Esophagus muscularis mucosa (tissue), 4 donors: ENCODE measurements around the gene NRG2. TPM values are rescaled to one million over a fixed set of nuclear protein-coding genes. Genes with fewer than 3 reads are reported as not detected.

Experiments
- DNase-seq: peaks from one replicate; pipeline ENCODE4 v3.0.0-alpha.2; 2017; ENCODE audit errors: extremely low spot score
- H3K27ac ChIP-seq, 4 donors: fragments of 200-600 bp; sonication (generic); replicated peaks in 1 of 4; 1 replicate in 3 of 4; 2 replicates in 1 of 4; pipeline ENCODE4 v1.5.1; 2016 to 2019; ENCODE audit warnings: mild to moderate bottlenecking in 1 of 4
- H3K27me3 ChIP-seq, 4 donors: fragments of 200-600 bp; sonication (generic); one replicate each; pipeline versions ENCODE4 v1.5.1 to v1.6.0; 2016 to 2019
- H3K36me3 ChIP-seq, 4 donors: fragments of 200-600 bp; sonication (generic); one replicate each; pipeline ENCODE4 v1.5.1; 2016 to 2019
- H3K4me1 ChIP-seq, 4 donors: fragments of 200-600 bp; sonication (generic); one replicate each; pipeline ENCODE4 v1.5.1; 2016 to 2019
- H3K4me3 ChIP-seq, 4 donors: fragments of 200-600 bp; sonication (generic); 1 replicate in 2 of 4; 2 replicates in 2 of 4; pipeline ENCODE4 v1.5.1; 2016 to 2019; ENCODE audit warnings: mild to moderate bottlenecking in 4 of 4, moderate library complexity in 1 of 4
- H3K9me3 ChIP-seq, 4 donors: fragments of 200-600 bp; sonication (generic); 1 replicate in 3 of 4; 2 replicates in 1 of 4; pipeline ENCODE4 v1.5.1; 2016 to 2019
- EP300 ChIP-seq: sonication (generic); formaldehyde crosslinking; IDR thresholded peaks from one replicate; pipeline ENCODE4 v1.6.1; 2017; ENCODE audit warnings: antibody characterized with exemption
- POLR2A ChIP-seq: fragments of 450-650 bp; IDR thresholded peaks from one replicate; pipeline ENCODE4 v1.6.1; 2017; ENCODE audit warnings: antibody characterized with exemption, moderate library complexity, mild to moderate bottlenecking, low read depth
- POLR2AphosphoS5 ChIP-seq, 2 donors: sonication (generic); formaldehyde crosslinking; IDR thresholded peaks; one replicate each; pipeline ENCODE4 v1.6.1; 2017; ENCODE audit warnings: antibody characterized with exemption in 2 of 2
- WGBS: methylation state at CpG from one replicate; pipeline ENCODE4 v1.1.5; 2018; 5-methylcytosine and 5-hydroxymethylcytosine counted together
- intact Hi-C: fragments of 100-400 bp; cut with DNase I; formaldehyde crosslinking; loops from one replicate; pipeline ENCODE4 v1.15.1; 2023
- total RNA-seq, 4 donors: library from RNA; depleted of rRNA; stranded (reverse); fragments of >200 nt; gene quantifications; one replicate each; pipeline versions ENCODE4 v1.1.0 to v1.2.1, GENCODE V29; 2016
- TF ChIP-seq, protein P1 (sequence below), 3 experiments: fragments of 200-600 bp in 2 of 3; fragments of 450-650 bp in 1 of 3; sonication (generic) in 2 of 3; IDR thresholded peaks; one replicate each; pipeline ENCODE4 v1.5.1; 2017 to 2019; ENCODE audit warnings: antibody characterized with exemption in 3 of 3, mild to moderate bottlenecking in 2 of 3, moderate library complexity in 1 of 3

The NRG2 gene
- total RNA-seq, 4 donors from 2014 or later = 2.8 to 5.0 (median 4.1) TPM

DNA sequence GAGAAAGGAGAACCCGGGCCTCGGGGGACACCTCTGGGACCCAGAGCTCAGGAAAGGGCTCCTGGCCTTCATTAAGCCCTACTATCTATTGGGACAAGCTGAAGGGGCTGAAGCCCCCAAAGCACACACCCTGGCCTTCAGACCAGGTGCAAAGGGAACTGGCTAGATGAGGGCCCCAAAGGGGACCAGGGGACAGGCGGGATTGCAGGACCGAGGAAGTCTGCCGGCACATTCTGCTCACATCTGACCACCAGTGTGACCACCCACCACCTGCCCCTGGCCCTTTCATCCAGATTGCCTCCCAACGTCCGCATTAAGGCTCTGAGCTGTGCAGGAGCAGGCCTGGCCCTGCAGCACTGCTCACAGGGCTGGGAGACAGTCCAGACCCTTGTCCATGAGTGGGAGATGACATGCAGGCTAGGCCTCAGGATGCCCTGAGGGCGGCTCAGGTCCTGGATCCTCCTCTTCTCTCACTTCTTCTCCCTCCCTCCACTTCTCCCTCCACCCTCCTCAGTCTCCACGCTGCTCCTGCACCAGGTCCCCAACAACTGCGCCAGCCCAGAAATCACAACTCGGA, 228.3 kb downstream of the NRG2 start:
- 90% methylated on average over 11 of the region's 11 CpGs for WGBS
- intact Hi-C loops = no loop called here
- no peaks in the 10 kb centered on the region for H3K4me1 ChIP-seq
- no peak for TF ChIP-seq POLR2AphosphoS5 (IDR thresholded peaks at IDR 0.05)
- TF ChIP-seq POLR2A = no peak
- TF ChIP-seq EP300 = no peak
- TF ChIP-seq, protein P1, sequence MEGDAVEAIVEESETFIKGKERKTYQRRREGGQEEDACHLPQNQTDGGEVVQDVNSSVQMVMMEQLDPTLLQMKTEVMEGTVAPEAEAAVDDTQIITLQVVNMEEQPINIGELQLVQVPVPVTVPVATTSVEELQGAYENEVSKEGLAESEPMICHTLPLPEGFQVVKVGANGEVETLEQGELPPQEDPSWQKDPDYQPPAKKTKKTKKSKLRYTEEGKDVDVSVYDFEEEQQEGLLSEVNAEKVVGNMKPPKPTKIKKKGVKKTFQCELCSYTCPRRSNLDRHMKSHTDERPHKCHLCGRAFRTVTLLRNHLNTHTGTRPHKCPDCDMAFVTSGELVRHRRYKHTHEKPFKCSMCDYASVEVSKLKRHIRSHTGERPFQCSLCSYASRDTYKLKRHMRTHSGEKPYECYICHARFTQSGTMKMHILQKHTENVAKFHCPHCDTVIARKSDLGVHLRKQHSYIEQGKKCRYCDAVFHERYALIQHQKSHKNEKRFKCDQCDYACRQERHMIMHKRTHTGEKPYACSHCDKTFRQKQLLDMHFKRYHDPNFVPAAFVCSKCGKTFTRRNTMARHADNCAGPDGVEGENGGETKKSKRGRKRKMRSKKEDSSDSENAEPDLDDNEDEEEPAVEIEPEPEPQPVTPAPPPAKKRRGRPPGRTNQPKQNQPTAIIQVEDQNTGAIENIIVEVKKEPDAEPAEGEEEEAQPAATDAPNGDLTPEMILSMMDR (IDR thresholded peaks at IDR 0.05) = no peak
- H3K27ac ChIP-seq = no peak overlapping the region
- H3K9me3 ChIP-seq = peaks cover 0 to 11% (median 6%) of the 10 kb centered on the region in 4 donors
- H3K27me3 ChIP-seq = no peaks in the 10 kb centered on the region
- no peak for DNase-seq
- H3K36me3 ChIP-seq = no peaks in the 10 kb centered on the region
- H3K4me3 ChIP-seq = no peak overlapping the region

DNA sequence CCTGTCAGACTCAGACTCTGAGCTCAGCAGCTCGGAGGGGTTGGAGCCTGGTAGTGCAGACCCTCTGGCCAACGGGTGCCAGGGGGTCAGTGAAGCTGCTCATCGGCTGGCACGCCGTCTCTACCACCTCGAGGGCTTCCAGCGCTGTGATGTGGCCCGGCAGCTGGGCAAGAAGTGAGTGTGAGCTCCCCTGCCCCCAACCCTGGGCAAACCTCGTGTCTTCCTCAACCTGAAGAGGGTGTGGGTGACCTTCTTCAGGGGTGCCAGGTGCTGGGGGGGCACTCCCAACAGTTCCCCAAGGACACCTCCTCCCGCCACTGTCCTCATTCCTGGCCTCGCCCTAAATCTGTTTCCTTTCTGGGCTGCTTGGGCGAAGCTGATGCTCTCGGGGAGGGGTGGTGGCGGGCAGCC, 228.9 kb downstream of the NRG2 start:
- no peak overlapping the region for H3K27ac ChIP-seq
- peaks cover 0 to 5% (median 0%) of the 10 kb centered on the region in 4 donors for H3K27me3 ChIP-seq
- intact Hi-C loops = no loop called here
- H3K9me3 ChIP-seq = peaks cover 0 to 11% (median 6%) of the 10 kb centered on the region in 4 donors
- no peaks in the 10 kb centered on the region for H3K4me1 ChIP-seq
- no peaks in the 10 kb centered on the region for H3K36me3 ChIP-seq
- DNase-seq = no peak
- H3K4me3 ChIP-seq = no peak overlapping the region
- TF ChIP-seq EP300 (no peak), POLR2A (no peak), POLR2AphosphoS5 (IDR thresholded peaks at IDR 0.05) (no peak)
- TF ChIP-seq, protein P1 (IDR thresholded peaks at IDR 0.05) = no peak
- WGBS = 86% methylated on average over 9 of the region's 14 CpGs

DNA sequence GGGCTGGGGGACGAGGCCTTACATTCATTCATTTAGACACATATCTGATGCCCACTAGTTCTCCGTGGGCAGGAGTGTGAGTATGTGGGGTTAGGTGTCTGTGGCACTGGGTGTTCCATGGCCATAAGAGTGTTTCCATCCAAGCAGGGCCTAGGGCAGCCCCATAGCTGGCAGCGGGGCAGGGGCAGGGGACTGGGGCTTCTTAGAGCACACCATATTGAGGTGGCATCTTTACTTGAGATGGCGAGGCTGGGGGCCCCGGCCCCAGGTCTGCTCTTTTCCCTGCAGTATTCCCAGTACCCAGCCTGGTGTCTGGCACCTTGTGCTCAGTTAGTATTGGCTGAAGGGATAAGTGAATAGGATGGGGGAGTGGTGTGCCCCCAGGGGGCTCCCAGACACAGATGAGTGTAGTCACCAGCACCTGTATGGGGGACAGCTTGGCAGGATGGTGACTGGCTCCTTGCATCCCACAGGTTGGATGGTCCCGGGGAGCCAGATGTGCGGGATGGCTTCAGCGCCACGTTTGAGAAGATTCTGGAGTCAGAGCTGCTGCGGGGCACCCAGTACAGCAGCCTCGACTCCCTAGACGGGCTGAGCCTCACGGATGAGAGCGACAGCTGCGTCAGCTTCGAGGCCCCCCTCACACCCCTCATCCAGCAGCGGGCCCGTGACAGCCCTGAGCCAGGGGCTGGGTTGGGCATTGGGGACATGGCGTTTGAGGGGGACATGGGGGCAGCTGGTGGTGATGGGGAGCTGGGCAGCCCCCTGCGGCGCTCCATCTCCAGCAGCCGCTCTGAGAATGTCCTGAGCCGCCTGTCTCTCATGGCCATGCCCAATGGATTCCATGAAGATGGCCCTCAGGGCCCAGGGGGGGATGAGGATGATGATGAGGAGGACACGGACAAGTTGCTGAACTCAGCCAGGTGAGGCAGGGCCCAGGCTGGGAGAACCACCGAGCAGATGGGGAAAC, 230.0 kb downstream of the NRG2 start:
- peaks cover 0 to 15% (median 0%) of the 10 kb centered on the region in 4 donors for H3K27me3 ChIP-seq
- intact Hi-C loops = no loop called here
- no peak for DNase-seq
- no peak overlapping the region for H3K27ac ChIP-seq
- TF ChIP-seq EP300 (no peak), POLR2A (no peak), POLR2AphosphoS5 (IDR thresholded peaks at IDR 0.05) (no peak)
- TF ChIP-seq, protein P1 (IDR thresholded peaks at IDR 0.05) = no peak
- no peaks in the 10 kb centered on the region for H3K36me3 ChIP-seq
- no peak overlapping the region for H3K4me3 ChIP-seq
- 89% methylated on average over 13 of the region's 25 CpGs for WGBS
- H3K9me3 ChIP-seq = peaks cover 0 to under 1% (median 0%) of the 10 kb centered on the region in 4 donors
- H3K4me1 ChIP-seq = no peaks in the 10 kb centered on the region

DNA sequence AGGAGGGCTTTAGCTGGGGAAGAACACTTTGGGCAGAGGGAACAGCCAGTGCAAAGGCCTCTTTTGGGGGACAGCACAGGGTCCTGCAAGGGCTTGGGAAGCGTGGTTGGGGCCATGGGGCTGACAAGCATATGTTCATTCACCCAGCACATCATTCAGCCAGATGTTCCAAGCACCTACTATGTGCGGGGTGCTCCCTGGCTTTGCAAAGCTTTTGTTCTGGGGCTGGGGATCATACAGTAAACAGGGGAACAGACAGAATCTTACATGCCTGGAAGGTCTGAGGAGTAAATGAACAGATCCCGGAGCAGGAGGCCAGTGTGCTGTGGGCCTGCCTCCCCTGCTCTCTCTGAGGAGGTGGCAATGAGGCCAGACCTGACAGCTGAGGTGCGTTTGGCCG, 230.8 kb downstream of the NRG2 start:
- H3K4me3 ChIP-seq = no peak overlapping the region
- no peaks in the 10 kb centered on the region for H3K4me1 ChIP-seq
- no peak for DNase-seq
- H3K9me3 ChIP-seq = no peaks in the 10 kb centered on the region
- WGBS = 79% methylated on average over 5 of the region's 5 CpGs
- intact Hi-C loops = no loop called here
- H3K36me3 ChIP-seq = no peaks in the 10 kb centered on the region
- peaks cover 0 to 15% (median 0%) of the 10 kb centered on the region in 4 donors for H3K27me3 ChIP-seq
- H3K27ac ChIP-seq = no peak overlapping the region
- no peak for TF ChIP-seq POLR2A
- TF ChIP-seq, protein P1 (IDR thresholded peaks at IDR 0.05) = no peak
- no peak for TF ChIP-seq EP300
- no peak for TF ChIP-seq POLR2AphosphoS5 (IDR thresholded peaks at IDR 0.05)
